H9 (cell line): ENCODE results near the gene CD164L2. TPM values are rescaled to one million over a fixed set of nuclear protein-coding genes. Genes with fewer than 3 reads are reported as not detected.

Source experiments
- DNase-seq: peaks from one replicate; pipeline ENCODE4 v3.0.0-alpha.2; 2017
- H2AFZ ChIP-seq: one replicate; pipeline ENCODE4 v1.6.1; 2013; ENCODE audit warnings: mild to moderate bottlenecking, low read length, control low read depth, moderate library complexity
- H2AK5ac ChIP-seq: 2 replicates; pipeline ENCODE4 v1.6.1; 2013; ENCODE audit warnings: low read length, control low read depth, mixed read lengths; ENCODE audit not compliant: insufficient read length
- H2BK120ac ChIP-seq: one replicate; pipeline ENCODE4 v1.6.1; 2013; ENCODE audit warnings: low read depth, mild to moderate bottlenecking, low read length, control low read depth, inconsistent platforms; ENCODE audit not compliant: poor library complexity, severe bottlenecking
- H2BK12ac ChIP-seq: 2 replicates; pipeline ENCODE4 v1.6.1; 2013; ENCODE audit warnings: low read length, control low read depth, mixed read lengths, low read depth; ENCODE audit not compliant: insufficient read length
- H2BK15ac ChIP-seq: 2 replicates; pipeline ENCODE4 v1.6.1; 2013; ENCODE audit warnings: low read depth, low read length, control low read depth
- H2BK20ac ChIP-seq: one replicate; pipeline ENCODE4 v1.6.1; 2013; ENCODE audit warnings: low read depth, mild to moderate bottlenecking, low read length, control low read depth, inconsistent platforms; ENCODE audit not compliant: poor library complexity, severe bottlenecking
- H2BK5ac ChIP-seq: 2 replicates; pipeline ENCODE4 v1.6.1; 2013; ENCODE audit warnings: low read length, control low read depth, mixed read lengths; ENCODE audit not compliant: insufficient read length
- H3K14ac ChIP-seq: 2 replicates; pipeline ENCODE4 v1.6.1; 2013; ENCODE audit warnings: low read length, control low read depth; ENCODE audit not compliant: insufficient read depth
- H3K18ac ChIP-seq: 2 replicates; pipeline ENCODE4 v1.6.1; 2013; ENCODE audit warnings: low read depth, mild to moderate bottlenecking, mixed read lengths, low read length, control low read depth; ENCODE audit not compliant: insufficient read length
- H3K23ac ChIP-seq: 2 replicates; pipeline ENCODE4 v1.6.1; 2013; ENCODE audit warnings: low read length, control low read depth, mixed read lengths, low read depth; ENCODE audit not compliant: insufficient read length
- H3K23me2 ChIP-seq: 2 replicates; pipeline ENCODE4 v1.6.1; 2013; ENCODE audit warnings: low read depth, mild to moderate bottlenecking, mixed read lengths, low read length, control low read depth; ENCODE audit not compliant: insufficient read length, poor library complexity, severe bottlenecking
- H3K27ac ChIP-seq: 2 replicates; pipeline ENCODE4 v1.5.1; 2013; ENCODE audit warnings: low read length, control low read depth, mixed read lengths, low read depth; ENCODE audit not compliant: insufficient read length
- H3K27me3 ChIP-seq: 2 replicates; pipeline ENCODE4 v1.6.1; 2013; ENCODE audit warnings: low read length, control low read depth, inconsistent platforms; ENCODE audit not compliant: insufficient read depth
- H3K4ac ChIP-seq: 2 replicates; pipeline ENCODE4 v1.6.1; 2013; ENCODE audit warnings: low read depth, mild to moderate bottlenecking, control low read depth, inconsistent platforms, low read length, moderate library complexity
- H3K4me1 ChIP-seq: 2 replicates; pipeline ENCODE4 v1.6.1; 2013; ENCODE audit warnings: low read length, control low read depth, inconsistent platforms; ENCODE audit not compliant: insufficient read depth
- H3K4me2 ChIP-seq: 2 replicates; pipeline ENCODE4 v1.6.1; 2013; ENCODE audit warnings: low read length, control low read depth, mixed read lengths; ENCODE audit not compliant: insufficient read length, insufficient read depth
- H3K56ac ChIP-seq: 2 replicates; pipeline ENCODE4 v1.6.1; 2013; ENCODE audit warnings: low read depth, mild to moderate bottlenecking, mixed read lengths, low read length, control low read depth; ENCODE audit not compliant: insufficient read length
- H3K79me1 ChIP-seq: 2 replicates; pipeline ENCODE4 v1.6.1; 2013; ENCODE audit warnings: low read depth, mild to moderate bottlenecking, moderate library complexity, low read length, control low read depth, inconsistent platforms; ENCODE audit not compliant: insufficient read depth, poor library complexity, severe bottlenecking
- H3K79me2 ChIP-seq: 2 replicates; pipeline ENCODE4 v1.6.1; 2013; ENCODE audit warnings: low read length, control low read depth, inconsistent platforms; ENCODE audit not compliant: insufficient read depth
- H3K9ac ChIP-seq: 2 replicates; pipeline ENCODE4 v1.6.1; 2013; ENCODE audit warnings: low read length, control low read depth, mixed read lengths; ENCODE audit not compliant: insufficient read length; ENCODE audit errors: extremely low read depth
- H3K9me3 ChIP-seq: one replicate; pipeline ENCODE4 v1.6.1; 2013; ENCODE audit warnings: low read depth, low read length, inconsistent platforms; ENCODE audit not compliant: control insufficient read depth
- H3T11ph ChIP-seq: one replicate; pipeline ENCODE4 v1.6.1; 2013; ENCODE audit warnings: mild to moderate bottlenecking, low read length, control low read depth, inconsistent platforms
- H4K20me1 ChIP-seq: one replicate; pipeline ENCODE4 v1.6.1; 2013; ENCODE audit not compliant: control insufficient read depth, insufficient read length, insufficient read depth
- H4K5ac ChIP-seq: 2 replicates; pipeline ENCODE4 v1.6.1; 2013; ENCODE audit warnings: low read depth, mild to moderate bottlenecking, mixed read lengths, low read length, control low read depth; ENCODE audit not compliant: insufficient read length
- H4K8ac ChIP-seq: replicated peaks from 2 replicates; pipeline ENCODE4 v1.6.1; 2013; ENCODE audit warnings: low read length, control low read depth, mixed read lengths, low read depth; ENCODE audit not compliant: insufficient read length
- H4K91ac ChIP-seq: 2 replicates; pipeline ENCODE4 v1.6.1; 2013; ENCODE audit warnings: low read depth, mild to moderate bottlenecking, moderate library complexity, mixed read lengths, low read length, control low read depth; ENCODE audit not compliant: insufficient read length
- H3K27ac Mint-ChIP-seq, 3 experiments: 2 replicates in 2 of 3; 3 replicates in 1 of 3; pipeline ENCODE4 v1.8.0; 2020 to 2021; ENCODE audit warnings: mixed read lengths in 3 of 3, mild to moderate bottlenecking in 1 of 3, moderate library complexity in 1 of 3
- H3K27me3 Mint-ChIP-seq: 2 replicates; pipeline ENCODE4 v1.8.0; 2021; ENCODE audit warnings: low read depth, mild to moderate bottlenecking, moderate library complexity, mixed read lengths
- H3K36me3 Mint-ChIP-seq, 3 experiments: 2 replicates in 2 of 3; 3 replicates in 1 of 3; pipeline ENCODE4 v1.8.0; 2020 to 2021; ENCODE audit warnings: low read depth in 3 of 3, mixed read lengths in 3 of 3; ENCODE audit not compliant: insufficient read depth in 1 of 3
- H3K4me1 Mint-ChIP-seq, 2 experiments: 2 replicates each; pipeline ENCODE4 v1.8.0; 2020; ENCODE audit warnings: mixed read lengths in 2 of 2
- H3K4me3 Mint-ChIP-seq, 2 experiments: 2 replicates in 1 of 2; 3 replicates in 1 of 2; pipeline ENCODE4 v1.8.0; 2020 to 2021; ENCODE audit warnings: mild to moderate bottlenecking in 2 of 2, mixed read lengths in 2 of 2, moderate library complexity in 1 of 2
- H3K9me3 Mint-ChIP-seq, 2 experiments: 2 replicates in 1 of 2; 3 replicates in 1 of 2; pipeline ENCODE4 v1.8.0; 2020; ENCODE audit warnings: mild to moderate bottlenecking in 2 of 2, mixed read lengths in 2 of 2, moderate library complexity in 1 of 2
- CTCF ChIP-seq: fragments of 200-600 bp; sonication (generic); conservative IDR thresholded peaks from 3 replicates; pipeline ENCODE4 v1.8.0; 2021; ENCODE audit warnings: antibody characterized with exemption, mild to moderate bottlenecking
- WGBS: extraction: QIAGEN DNeasy Blood & Tissue Kit; methylation state at CpG from one replicate; pipeline ENCODE4 v1.1.7; 2013; ENCODE audit warnings: missing lambda C conversion rate, low lambda C conversion rate, mixed read lengths; ENCODE audit not compliant: insufficient read length; ENCODE audit errors: extremely low coverage; 5-methylcytosine and 5-hydroxymethylcytosine counted together
- total RNA-seq: library from RNA; stranded (reverse); gene quantifications from 2 replicates; pipeline ENCODE4 v1.2.1, GENCODE V29; 2021

The CD164L2 gene
- total RNA-seq, 1 experiment from 2014 or later, result 1.2 TPM

- Histone ChIP-seq H3K9ac (peak within 1 kb of the TSS; percentile 63), H2AFZ (no peak within 1 kb of the TSS), H3K4ac (no peak within 1 kb of the TSS), H2AK5ac (no peak within 1 kb of the TSS), H3T11ph (no peak within 1 kb of the TSS), H3K18ac (peak within 1 kb of the TSS; percentile 23), H4K8ac (no peak within 1 kb of the TSS), H3K4me2 (peak within 1 kb of the TSS; percentile 79), H4K5ac (no peak within 1 kb of the TSS), H3K14ac (no peak within 1 kb of the TSS; the same call in 1 of the 2 replicates), H2BK20ac (no peak within 1 kb of the TSS), H2BK120ac (no peak within 1 kb of the TSS), H3K27me3 (peaks cover 3% of the 10 kb centered on the region; the same call in 1 of the 2 replicates), H3K23ac (no peak within 1 kb of the TSS), H2BK15ac (no peak within 1 kb of the TSS), H3K56ac (no peak within 1 kb of the TSS), H4K91ac (no peak within 1 kb of the TSS), H3K79me2 (no peaks in the 10 kb centered on the region), H3K4me1 (no peaks in the 10 kb centered on the region; the same call in 1 of the 2 replicates), H3K79me1 (no peaks in the 10 kb centered on the region), H2BK5ac (no peak within 1 kb of the TSS), H3K9me3 (no peaks in the 10 kb centered on the region), H3K27ac (no peak within 1 kb of the TSS), H4K20me1 (peaks cover 2% of the 10 kb centered on the region), H2BK12ac (no peak within 1 kb of the TSS), H3K23me2 (peaks cover 9% of the 10 kb centered on the region)
- Mint-ChIP-seq H3K4me1 (peaks cover 16 to 28% of the 10 kb centered on the region in 2 experiments), H3K27ac (peak within 1 kb of the TSS; percentile 85 to 91 (median 87); a peak in 4 of 7 replicates), H3K9me3 (no peaks in the 10 kb centered on the region), H3K36me3 (no peaks in the 10 kb centered on the region; a peak in 1 of 7 replicates), H3K4me3 (peak within 1 kb of the TSS; percentile 78 to 93), H3K27me3 (peaks cover 28% of the 10 kb centered on the region)
- peak; percentile 43; the same call in 2 of the 3 replicates for TF ChIP-seq CTCF
- no CpG with 5 or more reads among the region's 67 CpGs for WGBS
- peak; percentile 82 for DNase-seq
Measured at GRCh38 chr1:27366411-27367159, 16.5 kb downstream of the CD164L2 start, which contains the start of gene MAP3K6. MAP3K6 (minus strand) TSS chr1:27366961; CDS start chr1:27366597, 364 bp downstream.
